K562 (cell line): Measurements from ENCODE around the gene PHF11. TPM values are rescaled to one million over a fixed set of nuclear protein-coding genes. Genes with fewer than 3 reads are reported as not detected.

ENCODE experiments used
- DMBX1 ChIP-seq: fragments of 250-450 bp; sonication (Bioruptor Pico); IDR thresholded peaks from 2 replicates; pipeline ENCODE4 v1.8.0; 2022; ENCODE audit warnings: inconsistent platforms, mild to moderate bottlenecking, moderate library complexity, borderline replicate concordance
- ETV6 ChIP-seq, 3 experiments: fragments of 150-350 bp in 1 of 3; sonication (generic) in 1 of 3; formaldehyde crosslinking in 1 of 3; IDR thresholded peaks; 2 replicates each; pipeline versions ENCODE4 v1.6.1 to v1.8.0; 2014 to 2022; ENCODE audit warnings: borderline replicate concordance in 2 of 3, low read depth in 2 of 3, antibody characterized with exemption in 1 of 3, low read length in 1 of 3, mild to moderate bottlenecking in 1 of 3, missing genetic modification reagents in 1 of 3
- HNRNPK ChIP-seq: fragments of 200-400 bp; formaldehyde crosslinking; IDR thresholded peaks from one replicate; pipeline ENCODE4 v1.6.1; 2018; ENCODE audit warnings: mild to moderate bottlenecking, low read depth, low read length; ENCODE audit not compliant: poor library complexity, severe bottlenecking
- KHSRP ChIP-seq: fragments of 450-650 bp; IDR thresholded peaks from 2 replicates; pipeline ENCODE4 v1.6.1; 2017
- KLF6 ChIP-seq: fragments of 250-450 bp; sonication (Bioruptor Pico); IDR thresholded peaks from 2 replicates; pipeline ENCODE4 v1.4.0; 2020; ENCODE audit warnings: mild to moderate bottlenecking, moderate library complexity, borderline replicate concordance
- MAFK ChIP-seq: IDR thresholded peaks from 2 replicates; pipeline ENCODE4 v1.6.1; 2011; ENCODE audit warnings: low read length, improper control_type of control experiment
- MCM7 ChIP-seq, 2 experiments: fragments of 450-650 bp; IDR thresholded peaks; 2 replicates each; pipeline ENCODE4 v1.6.1; 2016 to 2018
- PHF20 ChIP-seq: fragments of 450-650 bp; IDR thresholded peaks from 2 replicates; pipeline ENCODE4 v1.6.1; 2018; ENCODE audit not compliant: partially characterized antibody
- SAFB2 ChIP-seq: fragments of 200-400 bp; formaldehyde crosslinking; IDR thresholded peaks from 2 replicates; pipeline ENCODE4 v1.6.1; 2018; ENCODE audit warnings: borderline replicate concordance, low read length, low read depth, moderate library complexity; ENCODE audit not compliant: severe bottlenecking
- SIN3B ChIP-seq: fragments of 450-650 bp; IDR thresholded peaks from 2 replicates; pipeline ENCODE4 v1.6.1; 2017; ENCODE audit warnings: low read depth, mild to moderate bottlenecking, moderate library complexity
- THRA ChIP-seq: fragments of 450-650 bp; IDR thresholded peaks from 2 replicates; pipeline ENCODE4 v1.6.1; 2017; ENCODE audit warnings: mild to moderate bottlenecking, moderate library complexity
- ZNF12 ChIP-seq: sonication (generic); formaldehyde crosslinking; IDR thresholded peaks from 2 replicates; pipeline ENCODE4 v1.4.0; 2020; ENCODE audit warnings: mild to moderate bottlenecking, missing genetic modification reagents
- polyA plus RNA-seq, 8 experiments: library from polyadenylated mRNA; depleted of rRNA in 4 of 8; stranded (reverse) in 5 of 8; unstranded in 3 of 8; fragments of >200 nt; fragmentation: Nextera tagmentation in 2 of 8; fragmentation: Illumina TruSeq in 1 of 8; extraction: Ambion mirVana in 2 of 8; extraction: Trizol in 1 of 8; gene quantifications; 2 replicates each; pipeline versions ENCODE4 v1.2.1 to v1.2.3, GENCODE V29; 2011 to 2014; ENCODE audit warnings: inconsistent platforms in 1 of 8, missing spikeins in 1 of 8
- total RNA-seq, 7 experiments: library from RNA; depleted of rRNA in 6 of 7; stranded (reverse); fragments of >200 nt in 6 of 7; fragmentation: Illumina TruSeq in 2 of 7; extraction: Trizol in 2 of 7; gene quantifications; 2 replicates each; pipeline versions ENCODE4 v1.2.1 to v1.2.3, GENCODE V29; 2011 to 2021; ENCODE audit warnings: low replicate concordance in 1 of 7
- TF ChIP-seq, protein P1 (sequence below), 2 experiments: IDR thresholded peaks; 2 replicates each; pipeline ENCODE4 v1.6.1; 2011; ENCODE audit warnings: borderline replicate concordance in 1 of 2, control low read depth in 1 of 2, low read depth in 1 of 2, low read length in 1 of 2, mild to moderate bottlenecking in 1 of 2, mixed read lengths in 1 of 2, moderate library complexity in 1 of 2; ENCODE audit not compliant: insufficient read depth in 1 of 2, insufficient read length in 1 of 2, poor library complexity in 1 of 2, severe bottlenecking in 1 of 2; ENCODE audit errors: extremely low read depth in 1 of 2
- TF ChIP-seq, protein P2 (sequence below): sonication (generic); formaldehyde crosslinking; IDR thresholded peaks from 2 replicates; pipeline ENCODE4 v1.8.1; 2023; ENCODE audit warnings: mild to moderate bottlenecking, missing genetic modification reagents
- TF ChIP-seq, protein P3 (sequence below), 2 experiments: fragments of 450-650 bp; IDR thresholded peaks; 2 replicates each; pipeline ENCODE4 v1.6.1; 2016
- TF ChIP-seq, protein P4 (sequence below): fragments of 450-650 bp; IDR thresholded peaks from 2 replicates; pipeline ENCODE4 v1.6.1; 2014; ENCODE audit warnings: low read depth, mild to moderate bottlenecking, moderate library complexity, borderline replicate concordance

PHF11 gene
- total and polyA plus RNA-seq, 9 of the 15 experiments (the other 6 are each of a cell fraction or from before 2014, with no cell fraction given): 1.9 to 7.0 (median 5.3) TPM

GRCh38 chr13:49495783-49496762 lies at the start of gene PHF11 (continued):
- TF ChIP-seq THRA (no peak), ETV6 (IDR thresholded peaks at IDR 0.05; ENCODE audit: borderline replicate concordance in 1 of 2, low read depth in 2 of 2, low read length in 1 of 2) (no peak), ETV6 (CRISPR knock-in tag; IDR thresholded peaks at IDR 0.05; ENCODE audit: borderline replicate concordance) (no peak), SAFB2 (no peak), SIN3B (no peak), ZNF12 (no peak), DMBX1 (no peak), MAFK (no peak), PHF20 (no peak), KHSRP (no peak), MCM7 (IDR thresholded peaks at IDR 0.05) (no peak), KLF6 (CRISPR knock-in tag) (no peak), HNRNPK (no peak)
- TF ChIP-seq, protein P1, sequence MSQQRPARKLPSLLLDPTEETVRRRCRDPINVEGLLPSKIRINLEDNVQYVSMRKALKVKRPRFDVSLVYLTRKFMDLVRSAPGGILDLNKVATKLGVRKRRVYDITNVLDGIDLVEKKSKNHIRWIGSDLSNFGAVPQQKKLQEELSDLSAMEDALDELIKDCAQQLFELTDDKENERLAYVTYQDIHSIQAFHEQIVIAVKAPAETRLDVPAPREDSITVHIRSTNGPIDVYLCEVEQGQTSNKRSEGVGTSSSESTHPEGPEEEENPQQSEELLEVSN (IDR thresholded peaks at IDR 0.05; ENCODE audit: borderline replicate concordance in 1 of 2, extremely low read depth in 1 of 2, insufficient read depth in 1 of 2, insufficient read length in 1 of 2, low read depth in 1 of 2, low read length in 1 of 2, poor library complexity in 1 of 2, severe bottlenecking in 1 of 2): peak; percentile 40 to 84
- TF ChIP-seq, protein P2, sequence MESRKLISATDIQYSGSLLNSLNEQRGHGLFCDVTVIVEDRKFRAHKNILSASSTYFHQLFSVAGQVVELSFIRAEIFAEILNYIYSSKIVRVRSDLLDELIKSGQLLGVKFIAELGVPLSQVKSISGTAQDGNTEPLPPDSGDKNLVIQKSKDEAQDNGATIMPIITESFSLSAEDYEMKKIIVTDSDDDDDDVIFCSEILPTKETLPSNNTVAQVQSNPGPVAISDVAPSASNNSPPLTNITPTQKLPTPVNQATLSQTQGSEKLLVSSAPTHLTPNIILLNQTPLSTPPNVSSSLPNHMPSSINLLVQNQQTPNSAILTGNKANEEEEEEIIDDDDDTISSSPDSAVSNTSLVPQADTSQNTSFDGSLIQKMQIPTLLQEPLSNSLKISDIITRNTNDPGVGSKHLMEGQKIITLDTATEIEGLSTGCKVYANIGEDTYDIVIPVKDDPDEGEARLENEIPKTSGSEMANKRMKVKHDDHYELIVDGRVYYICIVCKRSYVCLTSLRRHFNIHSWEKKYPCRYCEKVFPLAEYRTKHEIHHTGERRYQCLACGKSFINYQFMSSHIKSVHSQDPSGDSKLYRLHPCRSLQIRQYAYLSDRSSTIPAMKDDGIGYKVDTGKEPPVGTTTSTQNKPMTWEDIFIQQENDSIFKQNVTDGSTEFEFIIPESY: peak; percentile 82
- TF ChIP-seq, protein P3, sequence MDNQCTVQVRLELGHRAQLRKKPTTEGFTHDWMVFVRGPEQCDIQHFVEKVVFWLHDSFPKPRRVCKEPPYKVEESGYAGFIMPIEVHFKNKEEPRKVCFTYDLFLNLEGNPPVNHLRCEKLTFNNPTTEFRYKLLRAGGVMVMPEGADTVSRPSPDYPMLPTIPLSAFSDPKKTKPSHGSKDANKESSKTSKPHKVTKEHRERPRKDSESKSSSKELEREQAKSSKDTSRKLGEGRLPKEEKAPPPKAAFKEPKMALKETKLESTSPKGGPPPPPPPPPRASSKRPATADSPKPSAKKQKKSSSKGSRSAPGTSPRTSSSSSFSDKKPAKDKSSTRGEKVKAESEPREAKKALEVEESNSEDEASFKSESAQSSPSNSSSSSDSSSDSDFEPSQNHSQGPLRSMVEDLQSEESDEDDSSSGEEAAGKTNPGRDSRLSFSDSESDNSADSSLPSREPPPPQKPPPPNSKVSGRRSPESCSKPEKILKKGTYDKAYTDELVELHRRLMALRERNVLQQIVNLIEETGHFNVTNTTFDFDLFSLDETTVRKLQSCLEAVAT (IDR thresholded peaks at IDR 0.05): peak in 1 of 2 experiments; percentile 57; a peak in 2 of 4 replicates
- TF ChIP-seq, protein P4, sequence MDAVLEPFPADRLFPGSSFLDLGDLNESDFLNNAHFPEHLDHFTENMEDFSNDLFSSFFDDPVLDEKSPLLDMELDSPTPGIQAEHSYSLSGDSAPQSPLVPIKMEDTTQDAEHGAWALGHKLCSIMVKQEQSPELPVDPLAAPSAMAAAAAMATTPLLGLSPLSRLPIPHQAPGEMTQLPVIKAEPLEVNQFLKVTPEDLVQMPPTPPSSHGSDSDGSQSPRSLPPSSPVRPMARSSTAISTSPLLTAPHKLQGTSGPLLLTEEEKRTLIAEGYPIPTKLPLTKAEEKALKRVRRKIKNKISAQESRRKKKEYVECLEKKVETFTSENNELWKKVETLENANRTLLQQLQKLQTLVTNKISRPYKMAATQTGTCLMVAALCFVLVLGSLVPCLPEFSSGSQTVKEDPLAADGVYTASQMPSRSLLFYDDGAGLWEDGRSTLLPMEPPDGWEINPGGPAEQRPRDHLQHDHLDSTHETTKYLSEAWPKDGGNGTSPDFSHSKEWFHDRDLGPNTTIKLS: no peak
